ENCODE results near the gene ABCA1. TPM values are rescaled to one million over a fixed set of nuclear protein-coding genes. Genes with fewer than 3 reads are reported as not detected.

Gene ABCA1
- total RNA-seq, 4 donors from 2014 or later: 4.2 to 43.7 (median 21.7) TPM

DNA sequence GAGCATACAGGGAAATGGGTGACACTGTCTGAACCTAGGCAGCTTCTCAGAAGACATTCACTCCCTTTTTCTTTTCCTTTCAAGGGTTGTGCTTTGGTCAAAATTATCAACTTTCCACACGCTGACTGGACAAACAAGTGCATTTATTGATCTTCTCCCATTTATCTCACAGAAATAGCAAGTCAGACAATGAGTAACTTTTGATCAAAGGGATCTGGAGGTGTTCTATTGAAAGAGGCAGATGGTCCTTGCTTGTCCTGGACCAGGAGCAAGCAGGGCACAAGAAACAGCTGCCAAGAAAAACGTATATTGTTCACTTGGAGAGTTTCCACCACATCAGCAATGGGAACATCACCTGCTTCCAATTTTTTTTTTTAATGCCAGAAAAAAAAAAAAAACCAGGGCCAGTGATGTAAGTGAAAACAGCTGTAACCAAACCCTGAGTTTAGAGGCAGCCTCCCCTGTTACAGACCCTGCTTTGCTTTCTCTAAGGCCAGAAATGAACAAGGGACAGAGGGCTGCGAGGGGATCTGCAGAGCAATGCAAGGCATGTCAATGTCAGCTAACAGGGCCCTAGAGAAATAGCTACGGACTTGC lies 84.2 kb downstream of the ABCA1 start:
- Histone ChIP-seq H3K4me3 (no peak overlapping the region), H3K27me3 (no peaks in the 10 kb centered on the region), H3K4me1 (no peaks in the 10 kb centered on the region), H3K36me3 (peaks cover 0 to 46% (median 0%) of the 10 kb centered on the region in 3 donors), H3K27ac (no peak overlapping the region), H3K9me3 (no peaks in the 10 kb centered on the region)
- no peak for DNase-seq
- TF ChIP-seq CTCF (IDR thresholded peaks at IDR 0.05): no peak
- no peak for TF ChIP-seq POLR2A (IDR thresholded peaks at IDR 0.05)

DNA sequence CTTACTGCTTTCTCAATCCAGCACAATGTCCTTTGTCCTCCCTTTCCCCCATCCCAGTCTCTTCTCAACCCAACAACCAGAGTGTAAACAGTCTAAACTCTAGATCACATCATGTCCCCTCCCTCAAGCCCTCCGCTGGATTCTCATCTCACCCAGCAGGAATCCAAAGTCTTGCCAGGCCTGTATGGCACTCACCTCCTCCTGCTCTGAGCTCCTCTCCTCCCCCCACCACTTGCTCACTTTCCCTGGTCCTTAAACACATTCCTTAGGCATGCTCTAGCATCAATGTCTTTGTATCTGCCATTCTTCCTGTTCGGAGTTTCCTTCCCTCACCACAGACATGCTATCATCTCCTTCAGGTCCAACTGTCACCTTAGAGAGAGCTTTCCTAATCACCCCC lies 85.3 kb downstream of the ABCA1 start:
- H3K4me1 ChIP-seq: no peaks in the 10 kb centered on the region
- H3K27ac ChIP-seq: no peak overlapping the region
- H3K36me3 ChIP-seq: peaks cover 0 to 51% (median 0%) of the 10 kb centered on the region in 3 donors
- H3K27me3 ChIP-seq: no peaks in the 10 kb centered on the region
- DNase-seq: no peak
- no peaks in the 10 kb centered on the region for H3K9me3 ChIP-seq
- TF ChIP-seq CTCF (IDR thresholded peaks at IDR 0.05) (no peak), POLR2A (IDR thresholded peaks at IDR 0.05) (no peak)
- H3K4me3 ChIP-seq: no peak overlapping the region

- DNase-seq: no peak
- TF ChIP-seq CTCF (IDR thresholded peaks at IDR 0.05) (no peak), POLR2A (IDR thresholded peaks at IDR 0.05) (no peak)
- H3K9me3 ChIP-seq: no peaks in the 10 kb centered on the region
Measured at GRCh38 chr9:104841601-104842141, 86.3 kb downstream of the ABCA1 start.

GRCh38 chr9:104838958-104839357 lies 89.0 kb downstream of the ABCA1 start:
- no peak overlapping the region for H3K4me3 ChIP-seq
- no peak for DNase-seq
- H3K27ac ChIP-seq: no peak overlapping the region
- H3K9me3 ChIP-seq: no peaks in the 10 kb centered on the region
- no peaks in the 10 kb centered on the region for H3K27me3 ChIP-seq
- peaks cover 0 to 4% (median 0%) of the 10 kb centered on the region in 4 donors for H3K4me1 ChIP-seq
- TF ChIP-seq CTCF (IDR thresholded peaks at IDR 0.05) (no peak), POLR2A (IDR thresholded peaks at IDR 0.05) (no peak)
- H3K36me3 ChIP-seq: peaks cover 0 to 54% (median 0%) of the 10 kb centered on the region in 3 donors

More at GRCh38 chr9:104841601-104842141, 86.3 kb downstream of the ABCA1 start:
- Histone ChIP-seq H3K36me3 (peaks cover 0 to 61% (median 0%) of the 10 kb centered on the region in 3 donors), H3K27ac (peak overlapping the region in 1 of 4 donors; percentile 9), H3K4me3 (no peak overlapping the region), H3K27me3 (no peaks in the 10 kb centered on the region), H3K4me1 (peaks cover 0 to under 1% (median 0%) of the 10 kb centered on the region in 4 donors)

GRCh38 chr9:104836767-104837166 lies 91.2 kb downstream of the ABCA1 start:
- TF ChIP-seq POLR2A (IDR thresholded peaks at IDR 0.05) (no peak), CTCF (IDR thresholded peaks at IDR 0.05) (no peak)
- DNase-seq: no peak
- Histone ChIP-seq H3K27me3 (no peaks in the 10 kb centered on the region), H3K36me3 (peaks cover 0 to 58% (median 0%) of the 10 kb centered on the region in 3 donors), H3K27ac (no peak overlapping the region), H3K4me1 (peaks cover 0 to 4% (median 0%) of the 10 kb centered on the region in 4 donors), H3K4me3 (no peak overlapping the region), H3K9me3 (no peaks in the 10 kb centered on the region)

Data from Peyer's patch (tissue), 4 donors.